Stomach (tissue), 9 donors: ENCODE data around the gene CUEDC2. TPM values are rescaled to one million over a fixed set of nuclear protein-coding genes. Genes with fewer than 3 reads are reported as not detected.

Experiments used
- DNase-seq, 2 donors: peaks; one replicate each; pipeline versions ENCODE4 v3.0.0 to v3.0.0-alpha.2; 2013 to 2019
- H3K27ac ChIP-seq, 5 donors: fragments of 200-600 bp in 4 of 5; sonication (generic) in 4 of 5; one replicate each; pipeline ENCODE4 v1.5.1; 2013 to 2019; ENCODE audit warnings: mild to moderate bottlenecking in 1 of 5, moderate library complexity in 1 of 5
- H3K27me3 ChIP-seq, 3 donors: fragments of 200-600 bp; sonication (generic); one replicate each; pipeline ENCODE4 v1.5.1; 2017 to 2019; ENCODE audit warnings: mixed run types in 1 of 3
- H3K36me3 ChIP-seq, 4 donors: fragments of 200-600 bp; sonication (generic); 1 replicate in 3 of 4; 2 replicates in 1 of 4; pipeline ENCODE4 v1.5.1; 2016 to 2019
- H3K4me1 ChIP-seq, 4 donors: fragments of 200-600 bp; sonication (generic); one replicate each; pipeline ENCODE4 v1.5.1; 2016 to 2019
- H3K4me3 ChIP-seq, 4 donors: fragments of 200-600 bp; sonication (generic) in 3 of 4; one replicate each; pipeline ENCODE4 v1.5.1; 2016 to 2019; ENCODE audit warnings: mild to moderate bottlenecking in 1 of 4
- H3K9me3 ChIP-seq, 4 donors: fragments of 200-600 bp; sonication (generic); one replicate each; pipeline ENCODE4 v1.5.1; 2016 to 2019
- CTCF ChIP-seq, 7 experiments: fragments of 450-650 bp in 4 of 7; fragments of 200-600 bp in 3 of 7; sonication (generic) in 3 of 7; IDR thresholded peaks; one replicate each; pipeline ENCODE4 v1.5.1; 2016 to 2019; ENCODE audit warnings: antibody characterized with exemption in 7 of 7, control low read depth in 2 of 7, mild to moderate bottlenecking in 1 of 7
- EP300 ChIP-seq: sonication (generic); formaldehyde crosslinking; IDR thresholded peaks from one replicate; pipeline ENCODE4 v1.6.1; 2017; ENCODE audit warnings: antibody characterized with exemption
- POLR2A ChIP-seq, 4 donors: fragments of 450-650 bp; IDR thresholded peaks; one replicate each; pipeline ENCODE4 v1.6.1; 2016; ENCODE audit warnings: antibody characterized with exemption in 4 of 4, control low read depth in 2 of 4, mild to moderate bottlenecking in 1 of 4, moderate library complexity in 1 of 4
- POLR2AphosphoS5 ChIP-seq, 3 donors: sonication (generic); formaldehyde crosslinking; IDR thresholded peaks; one replicate each; pipeline ENCODE4 v1.6.1; 2016; ENCODE audit warnings: antibody characterized with exemption in 3 of 3
- WGBS, 5 donors: extraction: QIAGEN DNeasy Blood & Tissue Kit in 3 of 5; methylation state at CpG; one replicate each; pipeline versions ENCODE4 v1.1.5 to v1.1.7; 2013 to 2018; 5-methylcytosine and 5-hydroxymethylcytosine counted together
- intact Hi-C: fragments of 100-400 bp; cut with DNase I; formaldehyde crosslinking; loops from one replicate; pipeline ENCODE4 v1.15.1; 2023; ENCODE audit warnings: low total_unique reads
- polyA plus RNA-seq, 3 donors: library from polyadenylated mRNA; stranded (reverse); fragments of 200-250 nt; gene quantifications; one replicate each; pipeline ENCODE4 v1.2.3, GENCODE V29; 2013
- total RNA-seq, 5 donors: library from RNA; depleted of rRNA; stranded (reverse); fragments of >200 nt; gene quantifications; one replicate each; pipeline versions ENCODE4 v1.1.0 to v1.2.3, GENCODE V29; 2014 to 2016
- donor health status: healthy with polysubstance abuse.
- donor health status: Bipolar disorder and iron deficiency.
- donor health status: healthy.

The CUEDC2 gene
- total and polyA plus RNA-seq, 8 donors, result 15.9 to 145 (median 41.2) TPM

DNA sequence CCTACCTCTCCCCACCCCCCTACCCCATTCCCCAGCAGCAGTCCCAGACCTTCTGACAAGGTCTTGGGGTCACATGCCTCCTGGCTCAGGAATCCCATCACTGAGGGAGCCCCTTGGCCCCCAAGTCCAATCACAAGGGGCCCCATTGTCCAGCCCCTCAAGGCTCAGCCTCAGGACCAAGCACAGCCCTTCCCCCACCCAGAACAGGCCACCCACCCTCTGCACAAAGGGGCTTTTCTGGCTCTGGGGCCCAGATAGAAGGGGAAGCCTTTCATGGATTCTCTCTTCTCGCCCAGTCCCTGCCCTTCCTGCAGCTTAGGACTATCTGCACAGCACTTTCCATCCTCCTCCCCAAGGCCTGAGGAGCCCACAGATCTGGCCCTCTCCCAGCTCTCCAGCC lies 6.9 kb downstream of the CUEDC2 start:
- H3K9me3 ChIP-seq, result no peaks in the 10 kb centered on the region
- H3K27me3 ChIP-seq, result no peaks in the 10 kb centered on the region
- no peak overlapping the region for H3K27ac ChIP-seq
- WGBS, 5 donors, result 63 to 100% (median 89%) methylated on average over 1 of the region's 1 CpG
- intact Hi-C loops, result no loop called here
- H3K4me1 ChIP-seq, result peaks cover 16 to 36% (median 28%) of the 10 kb centered on the region in 4 donors
- H3K36me3 ChIP-seq, result peaks cover 0 to 28% (median 21%) of the 10 kb centered on the region in 4 donors
- DNase-seq, result no peak
- TF ChIP-seq EP300, result no peak
- TF ChIP-seq POLR2AphosphoS5 (IDR thresholded peaks at IDR 0.05), result no peak
- TF ChIP-seq CTCF (IDR thresholded peaks at IDR 0.05), result no peak
- TF ChIP-seq POLR2A (IDR thresholded peaks at IDR 0.05), result no peak
- no peak overlapping the region for H3K4me3 ChIP-seq

GRCh38 chr10:102424916-102425315 lies 7.5 kb downstream of the CUEDC2 start:
- H3K27me3 ChIP-seq, result no peaks in the 10 kb centered on the region
- peaks cover 0 to 28% (median 21%) of the 10 kb centered on the region in 4 donors for H3K36me3 ChIP-seq
- no peak overlapping the region for H3K27ac ChIP-seq
- H3K4me3 ChIP-seq, result no peak overlapping the region
- no peak for DNase-seq
- no peaks in the 10 kb centered on the region for H3K9me3 ChIP-seq
- intact Hi-C loops, result no loop called here
- WGBS, 5 donors, result 85 to 88% (median 86%) methylated on average over 6 of the region's 6 CpGs; no CpG with 5 or more reads in 1 of the 5 donors
- peaks cover 21 to 41% (median 33%) of the 10 kb centered on the region in 4 donors for H3K4me1 ChIP-seq
- TF ChIP-seq POLR2A (IDR thresholded peaks at IDR 0.05), result no peak
- no peak for TF ChIP-seq CTCF (IDR thresholded peaks at IDR 0.05)
- no peak for TF ChIP-seq EP300
- TF ChIP-seq POLR2AphosphoS5 (IDR thresholded peaks at IDR 0.05), result no peak

GRCh38 chr10:102424145-102424544 lies 8.2 kb downstream of the CUEDC2 start:
- Histone ChIP-seq H3K36me3 (peaks cover 0 to 28% (median 21%) of the 10 kb centered on the region in 4 donors), H3K4me1 (peaks cover 29 to 49% (median 41%) of the 10 kb centered on the region in 4 donors), H3K9me3 (no peaks in the 10 kb centered on the region), H3K27ac (no peak overlapping the region), H3K4me3 (no peak overlapping the region), H3K27me3 (peaks cover 0 to 5% (median 3%) of the 10 kb centered on the region in 3 donors)
- 80 to 93% (median 91%) methylated on average over 9 of the region's 9 CpGs for WGBS, 5 donors
- DNase-seq, result no peak
- no peak for TF ChIP-seq POLR2A (IDR thresholded peaks at IDR 0.05)
- TF ChIP-seq CTCF (IDR thresholded peaks at IDR 0.05), result no peak
- TF ChIP-seq EP300, result no peak
- no peak for TF ChIP-seq POLR2AphosphoS5 (IDR thresholded peaks at IDR 0.05)
- intact Hi-C loops, result no loop called here

DNA sequence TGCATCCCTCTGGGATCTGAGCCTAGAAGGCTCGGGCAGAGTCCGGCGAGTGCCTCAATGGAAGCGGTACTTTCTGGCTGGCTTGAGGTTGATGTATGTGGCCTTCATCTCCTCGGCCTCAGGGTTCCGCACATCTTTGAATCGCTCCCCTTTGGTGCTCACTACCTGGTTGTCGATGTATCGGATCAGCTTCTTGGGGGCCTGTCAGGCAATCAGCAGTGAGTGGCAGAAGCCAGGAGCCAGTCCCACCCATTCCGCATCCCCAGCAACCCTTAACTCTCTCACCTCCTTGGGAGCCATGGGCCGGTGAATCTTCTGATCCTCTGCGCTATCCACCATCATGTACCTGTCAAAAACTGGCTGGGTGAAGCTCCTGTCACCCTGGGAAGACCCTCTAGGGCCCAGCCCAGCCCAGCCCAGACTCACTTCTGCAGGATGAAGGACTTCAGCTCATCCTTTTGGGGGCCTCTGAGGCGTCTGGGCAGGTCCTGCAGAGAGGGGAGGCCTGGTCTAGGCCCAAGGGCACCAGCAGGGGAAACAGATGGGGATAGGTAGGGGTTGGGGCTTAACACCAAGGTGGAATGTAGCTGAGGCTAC lies 8.9 kb downstream of the CUEDC2 start:
- WGBS, 5 donors, result 90 to 94% (median 92%) methylated on average over 13 of the region's 13 CpGs
- intact Hi-C loops, result no loop called here
- Histone ChIP-seq H3K9me3 (no peaks in the 10 kb centered on the region), H3K4me3 (peak overlapping the region in 2 of 4 donors; percentile 95 to 96), H3K36me3 (peaks cover 0 to 28% (median 21%) of the 10 kb centered on the region in 4 donors), H3K4me1 (peaks cover 32 to 56% (median 47%) of the 10 kb centered on the region in 4 donors), H3K27ac (peak overlapping the region in 2 of 5 donors; percentile 94 to 98), H3K27me3 (peaks cover 0 to 12% (median 10%) of the 10 kb centered on the region in 3 donors)
- TF ChIP-seq EP300 (no peak), POLR2AphosphoS5 (IDR thresholded peaks at IDR 0.05) (no peak), CTCF (IDR thresholded peaks at IDR 0.05) (no peak), POLR2A (IDR thresholded peaks at IDR 0.05) (no peak)
- DNase-seq, result no peak
